Measurements from ENCODE around the gene ZG16. TPM values are rescaled to one million over a fixed set of nuclear protein-coding genes. Genes with fewer than 3 reads are reported as not detected.

ZG16 gene
- total and polyA plus RNA-seq, 9 of the 15 experiments (the other 6 are each of a cell fraction or from before 2014, with no cell fraction given) = 0.04 TPM; not detected in 8

GRCh38 chr16:29806641-29807425, 28.8 kb downstream of the ZG16 start (continued):
- TF ChIP-seq YY1 (IDR thresholded peaks at IDR 0.05; ENCODE audit: borderline replicate concordance in 1 of 3, control insufficient read depth in 1 of 3, extremely low read depth in 1 of 3, insufficient read depth in 3 of 3, insufficient read length in 1 of 3, insufficient replicate concordance in 2 of 3, low read depth in 1 of 3, low read length in 2 of 3) = peak in 1 of 3 experiments; percentile 70
- TF ChIP-seq ERF (CRISPR knock-in tag; IDR thresholded peaks at IDR 0.05) = 0 out of 2 replicates have a peak, but pooled peaks have one; percentile 19
- TF ChIP-seq ZC3H11A (IDR thresholded peaks at IDR 0.05; ENCODE audit: low read depth, low read length) = no peak
- no peak for TF ChIP-seq MBD1 (CRISPR knock-in tag; IDR thresholded peaks at IDR 0.05)
- TF ChIP-seq POU5F1 (IDR thresholded peaks at IDR 0.05; ENCODE audit: borderline replicate concordance, low read depth, low read length, partially characterized antibody) = no peak
- peak; percentile 87 for TF ChIP-seq RB1 (IDR thresholded peaks at IDR 0.05; ENCODE audit: low read depth)
- no peak for TF ChIP-seq POLR3A (IDR thresholded peaks at IDR 0.05; ENCODE audit: borderline replicate concordance, extremely low read depth, insufficient read depth, insufficient read length)
- peak; percentile 52; the same call in 1 of the 2 replicates for TF ChIP-seq ZNF511 (CRISPR knock-in tag; IDR thresholded peaks at IDR 0.05)
- no peak for TF ChIP-seq IRF9 (tag; IDR thresholded peaks at IDR 0.05)
- TF ChIP-seq GTF2F1 (IDR thresholded peaks at IDR 0.05; ENCODE audit: low read depth, low read length) = no peak
- TF ChIP-seq HDAC2 (IDR thresholded peaks at IDR 0.05) = no peak
- no peak for TF ChIP-seq ATF3 (IDR thresholded peaks at IDR 0.05)
- TF ChIP-seq ATF3 (CRISPR knock-in tag; conservative IDR thresholded peaks at IDR 0.05) = no peak
- no peak for TF ChIP-seq CGGBP1 (CRISPR knock-in tag; IDR thresholded peaks at IDR 0.05)
- TF ChIP-seq BRD9 (IDR thresholded peaks at IDR 0.05; ENCODE audit: low read depth, partially characterized antibody) = no peak
- no peak for TF ChIP-seq FOXK2 (conservative IDR thresholded peaks at IDR 0.05 in 1 of 2, IDR thresholded peaks at IDR 0.05 in 1 of 2; ENCODE audit: low read depth in 2 of 2)
- TF ChIP-seq ZNF785 (CRISPR knock-in tag; IDR thresholded peaks at IDR 0.05) = no peak
- no peak for TF ChIP-seq CEBPG (CRISPR knock-in tag; IDR thresholded peaks at IDR 0.05)
- TF ChIP-seq CEBPG (tag; conservative IDR thresholded peaks at IDR 0.05 in 1 of 2, IDR thresholded peaks at IDR 0.05 in 1 of 2) = no peak
